ENCODE measurements around the gene STAP1.

Gene STAP1

DNA sequence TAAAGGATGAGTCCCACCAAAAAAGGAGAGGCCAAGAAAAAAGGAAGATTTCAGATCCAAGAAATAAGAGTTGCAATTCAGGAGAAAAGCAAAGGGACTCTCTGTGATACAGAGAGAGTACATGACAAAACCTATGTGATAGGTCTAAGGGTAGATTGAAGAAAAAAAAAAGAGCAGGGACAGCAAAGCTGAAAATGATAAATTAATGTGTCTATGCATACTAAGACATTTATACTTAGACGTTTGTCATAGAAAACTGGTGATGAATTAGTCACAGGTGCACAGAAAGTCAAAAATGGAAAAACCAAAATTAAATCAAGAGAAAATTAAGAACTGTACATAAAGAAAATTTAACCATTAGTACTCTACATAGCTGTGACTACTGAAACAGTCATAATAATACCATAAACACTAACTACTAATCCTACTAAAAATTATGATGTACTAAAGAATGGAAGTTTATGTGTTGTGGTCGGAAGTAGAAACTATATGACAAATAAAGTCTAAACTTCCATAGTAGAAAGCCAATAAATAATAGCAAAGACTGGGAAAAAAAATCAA lies 23.2 kb upstream of the STAP1 start:
- peaks cover 83% of the 10 kb centered on the region for H3K36me3 ChIP-seq (ENCODE audit: low read depth)
- TF ChIP-seq, protein P1, sequence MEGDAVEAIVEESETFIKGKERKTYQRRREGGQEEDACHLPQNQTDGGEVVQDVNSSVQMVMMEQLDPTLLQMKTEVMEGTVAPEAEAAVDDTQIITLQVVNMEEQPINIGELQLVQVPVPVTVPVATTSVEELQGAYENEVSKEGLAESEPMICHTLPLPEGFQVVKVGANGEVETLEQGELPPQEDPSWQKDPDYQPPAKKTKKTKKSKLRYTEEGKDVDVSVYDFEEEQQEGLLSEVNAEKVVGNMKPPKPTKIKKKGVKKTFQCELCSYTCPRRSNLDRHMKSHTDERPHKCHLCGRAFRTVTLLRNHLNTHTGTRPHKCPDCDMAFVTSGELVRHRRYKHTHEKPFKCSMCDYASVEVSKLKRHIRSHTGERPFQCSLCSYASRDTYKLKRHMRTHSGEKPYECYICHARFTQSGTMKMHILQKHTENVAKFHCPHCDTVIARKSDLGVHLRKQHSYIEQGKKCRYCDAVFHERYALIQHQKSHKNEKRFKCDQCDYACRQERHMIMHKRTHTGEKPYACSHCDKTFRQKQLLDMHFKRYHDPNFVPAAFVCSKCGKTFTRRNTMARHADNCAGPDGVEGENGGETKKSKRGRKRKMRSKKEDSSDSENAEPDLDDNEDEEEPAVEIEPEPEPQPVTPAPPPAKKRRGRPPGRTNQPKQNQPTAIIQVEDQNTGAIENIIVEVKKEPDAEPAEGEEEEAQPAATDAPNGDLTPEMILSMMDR (IDR thresholded peaks at IDR 0.05; ENCODE audit: poor library complexity, severe bottlenecking): no peak
- ATAC-seq (ENCODE audit: low read depth): no peak
- H3K4me3 ChIP-seq (ENCODE audit: severe bottlenecking): no peak overlapping the region
- H3K9me3 ChIP-seq (ENCODE audit: severe bottlenecking): no peaks in the 10 kb centered on the region
- H3K27me3 ChIP-seq (ENCODE audit: insufficient read depth, poor library complexity, severe bottlenecking): no peaks in the 10 kb centered on the region
- no peak overlapping the region for H3K27ac ChIP-seq (ENCODE audit: poor library complexity, severe bottlenecking)
- no peaks in the 10 kb centered on the region for H3K4me1 ChIP-seq (ENCODE audit: insufficient read depth, poor library complexity, severe bottlenecking)
- no peak for DNase-seq (ENCODE audit: low spot score)

DNA sequence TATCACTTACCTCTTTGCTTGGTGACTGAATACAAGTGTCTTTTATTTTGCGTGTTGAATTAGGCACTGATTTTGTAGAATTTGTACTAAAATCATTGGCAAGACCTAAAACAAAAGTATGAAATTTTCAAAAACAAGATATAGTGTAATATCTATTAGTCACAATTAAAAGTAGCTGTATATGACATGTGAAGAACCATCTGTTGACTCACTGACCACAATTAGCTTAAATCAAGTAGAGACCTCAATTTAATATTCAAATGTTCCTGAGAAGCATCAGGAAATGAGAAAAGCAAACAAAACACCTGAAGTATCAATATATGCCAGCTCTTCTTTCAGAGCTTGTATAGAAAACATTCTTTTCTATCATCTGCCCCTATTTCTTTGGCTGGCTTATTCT lies 18.7 kb upstream of the STAP1 start:
- ATAC-seq (ENCODE audit: low read depth) (no peak), DNase-seq (ENCODE audit: low spot score) (no peak)
- TF ChIP-seq, protein P1 (IDR thresholded peaks at IDR 0.05; ENCODE audit: poor library complexity, severe bottlenecking): no peak
- Histone ChIP-seq H3K36me3 (ENCODE audit: low read depth) (peaks cover 82% of the 10 kb centered on the region), H3K4me1 (ENCODE audit: insufficient read depth, poor library complexity, severe bottlenecking) (peaks cover 6% of the 10 kb centered on the region), H3K9me3 (ENCODE audit: severe bottlenecking) (no peaks in the 10 kb centered on the region), H3K27me3 (ENCODE audit: insufficient read depth, poor library complexity, severe bottlenecking) (no peaks in the 10 kb centered on the region), H3K4me3 (ENCODE audit: severe bottlenecking) (no peak overlapping the region), H3K27ac (ENCODE audit: poor library complexity, severe bottlenecking) (no peak overlapping the region)

DNA sequence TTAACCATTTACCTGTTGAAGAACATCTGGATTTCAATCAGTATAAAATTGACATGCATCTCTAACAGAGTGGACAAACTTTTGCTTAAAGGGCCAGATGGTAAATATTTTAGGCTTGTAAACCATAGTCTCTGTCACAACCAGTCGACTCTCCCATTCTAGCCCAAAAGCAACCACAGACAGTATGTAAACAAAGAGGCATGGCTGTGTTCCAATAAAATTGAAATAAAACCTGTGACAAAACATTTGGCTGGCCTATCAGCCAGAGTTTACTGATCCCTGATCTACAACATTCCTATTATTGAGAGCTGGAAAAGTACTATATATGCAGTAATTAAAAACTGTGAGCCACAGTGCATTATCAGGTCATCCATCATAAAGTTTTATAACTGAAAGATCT lies 16.5 kb upstream of the STAP1 start:
- Histone ChIP-seq H3K27ac (ENCODE audit: poor library complexity, severe bottlenecking) (no peak overlapping the region), H3K36me3 (ENCODE audit: low read depth) (peaks cover 65% of the 10 kb centered on the region), H3K27me3 (ENCODE audit: insufficient read depth, poor library complexity, severe bottlenecking) (no peaks in the 10 kb centered on the region), H3K4me1 (ENCODE audit: insufficient read depth, poor library complexity, severe bottlenecking) (peaks cover 16% of the 10 kb centered on the region), H3K9me3 (ENCODE audit: severe bottlenecking) (no peaks in the 10 kb centered on the region), H3K4me3 (ENCODE audit: severe bottlenecking) (no peak overlapping the region)
- TF ChIP-seq, protein P1 (IDR thresholded peaks at IDR 0.05; ENCODE audit: poor library complexity, severe bottlenecking): no peak
- DNase-seq (ENCODE audit: low spot score): no peak
- ATAC-seq (ENCODE audit: low read depth): no peak

GRCh38 chr4:67545199-67546003 lies 13.1 kb upstream of the STAP1 start, which contains the start of gene CENPC:
Gene CENPC, minus strand, starts transcription at chr4:67545503. Its CDS starts 148 bp downstream, at chr4:67545355.
- peak within 1 kb of the TSS; percentile 87 for H3K4me3 ChIP-seq (ENCODE audit: severe bottlenecking)
- DNase-seq (ENCODE audit: low spot score) (peak; percentile 96), ATAC-seq (ENCODE audit: low read depth) (peak; percentile 96)
- H3K27me3 ChIP-seq (ENCODE audit: insufficient read depth, poor library complexity, severe bottlenecking): no peaks in the 10 kb centered on the region
- peaks cover 31% of the 10 kb centered on the region for H3K36me3 ChIP-seq (ENCODE audit: low read depth)
- H3K9me3 ChIP-seq (ENCODE audit: severe bottlenecking): no peaks in the 10 kb centered on the region
- H3K4me1 ChIP-seq (ENCODE audit: insufficient read depth, poor library complexity, severe bottlenecking): peaks cover 16% of the 10 kb centered on the region
- H3K27ac ChIP-seq (ENCODE audit: poor library complexity, severe bottlenecking): peak within 1 kb of the TSS; percentile 65
- TF ChIP-seq, protein P1 (IDR thresholded peaks at IDR 0.05; ENCODE audit: poor library complexity, severe bottlenecking): no peak

- peak overlapping the region; percentile 65 for H3K27ac ChIP-seq (ENCODE audit: poor library complexity, severe bottlenecking)
- peaks cover 16% of the 10 kb centered on the region for H3K4me1 ChIP-seq (ENCODE audit: insufficient read depth, poor library complexity, severe bottlenecking)
- H3K4me3 ChIP-seq (ENCODE audit: severe bottlenecking): peak overlapping the region; percentile 87
- TF ChIP-seq, protein P1 (IDR thresholded peaks at IDR 0.05; ENCODE audit: poor library complexity, severe bottlenecking): no peak
- no peaks in the 10 kb centered on the region for H3K27me3 ChIP-seq (ENCODE audit: insufficient read depth, poor library complexity, severe bottlenecking)
- DNase-seq (ENCODE audit: low spot score): no peak
- ATAC-seq (ENCODE audit: low read depth): no peak
- no peaks in the 10 kb centered on the region for H3K9me3 ChIP-seq (ENCODE audit: severe bottlenecking)
- H3K36me3 ChIP-seq (ENCODE audit: low read depth): peaks cover 25% of the 10 kb centered on the region
Observed at GRCh38 chr4:67546004-67546356, 12.5 kb upstream of the STAP1 start.

Measured in RWPE2 (cell line).